Left ventricle myocardium inferior (tissue), 1 donor: ENCODE data around the gene FGFBP1. TPM values are rescaled to one million over a fixed set of nuclear protein-coding genes. Genes with fewer than 3 reads are reported as not detected.

Experiments used
- DNase-seq: peaks from one replicate; pipeline ENCODE4 v3.0.0-alpha.2; 2020
- H3K27ac ChIP-seq: fragments of 200-600 bp; replicated peaks from 2 replicates; pipeline ENCODE4 v1.8.0; 2021
- H3K27me3 ChIP-seq: fragments of 200-600 bp; 2 replicates; pipeline ENCODE4 v1.8.0; 2021; ENCODE audit warnings: low read depth
- H3K36me3 ChIP-seq: fragments of 200-600 bp; 2 replicates; pipeline ENCODE4 v1.8.0; 2021
- H3K4me1 ChIP-seq: fragments of 200-600 bp; 2 replicates; pipeline ENCODE4 v1.8.0; 2021
- H3K4me3 ChIP-seq: fragments of 200-600 bp; 2 replicates; pipeline ENCODE4 v1.8.0; 2021; ENCODE audit warnings: mild to moderate bottlenecking, moderate library complexity
- H3K9me3 ChIP-seq: fragments of 200-600 bp; replicated peaks from 2 replicates; pipeline ENCODE4 v1.8.0; 2021
- CTCF ChIP-seq: fragments of 200-600 bp; IDR thresholded peaks from 2 replicates; pipeline ENCODE4 v1.8.0; 2021; ENCODE audit warnings: antibody characterized with exemption, mild to moderate bottlenecking, borderline replicate concordance
- intact Hi-C: fragments of 100-400 bp; cut with micrococcal nuclease; formaldehyde crosslinking; loops from one replicate; pipeline ENCODE4 v1.11.0; 2022
- total RNA-seq: library from RNA; stranded (reverse); fragmentation: NEBNext Ultra II Directional; extraction: Animal tissue kit (Norgen Biotek cat#: 25700); gene quantifications from one replicate; pipeline ENCODE4 v1.2.1, GENCODE V29; 2021
- donor health status: DM: no; HTN: yes; CAD: no; lungs with severe emphysema.

FGFBP1 gene
- total RNA-seq, 1 donor from 2014 or later: not detected

GRCh38 chr4:15935504-15936402 lies 2.8 kb downstream of the FGFBP1 start:
- Histone ChIP-seq H3K4me3 (no peak overlapping the region), H3K27ac (no peak overlapping the region), H3K36me3 (no peaks in the 10 kb centered on the region), H3K9me3 (no peaks in the 10 kb centered on the region), H3K27me3 (peaks cover 81% of the 10 kb centered on the region), H3K4me1 (no peaks in the 10 kb centered on the region)
- intact Hi-C loops: no loop called here
- DNase-seq: no peak
- TF ChIP-seq CTCF: no peak

GRCh38 chr4:15934259-15934658 lies 4.3 kb downstream of the FGFBP1 start:
- DNase-seq: no peak
- no peaks in the 10 kb centered on the region for H3K9me3 ChIP-seq
- H3K27me3 ChIP-seq: peaks cover 77% of the 10 kb centered on the region
- no peak for TF ChIP-seq CTCF
- H3K36me3 ChIP-seq: no peaks in the 10 kb centered on the region
- H3K27ac ChIP-seq: no peak overlapping the region
- no peak overlapping the region for H3K4me3 ChIP-seq
- intact Hi-C loops: no loop called here
- no peaks in the 10 kb centered on the region for H3K4me1 ChIP-seq

- intact Hi-C loops: no loop called here
- peaks cover 64% of the 10 kb centered on the region for H3K27me3 ChIP-seq
- H3K27ac ChIP-seq: no peak overlapping the region
- no peaks in the 10 kb centered on the region for H3K4me1 ChIP-seq
- H3K9me3 ChIP-seq: no peaks in the 10 kb centered on the region
- no peak for TF ChIP-seq CTCF
- H3K4me3 ChIP-seq: no peak overlapping the region
- DNase-seq: no peak
- H3K36me3 ChIP-seq: no peaks in the 10 kb centered on the region
Measured at GRCh38 chr4:15931451-15932210, 6.9 kb downstream of the FGFBP1 start.

GRCh38 chr4:15930314-15930713 lies 8.2 kb downstream of the FGFBP1 start:
- Histone ChIP-seq H3K4me1 (no peaks in the 10 kb centered on the region), H3K36me3 (no peaks in the 10 kb centered on the region), H3K4me3 (no peak overlapping the region), H3K9me3 (no peaks in the 10 kb centered on the region), H3K27ac (no peak overlapping the region), H3K27me3 (peaks cover 64% of the 10 kb centered on the region)
- intact Hi-C loops: no loop called here
- no peak for TF ChIP-seq CTCF
- no peak for DNase-seq

GRCh38 chr4:15929540-15929939 lies 9.0 kb downstream of the FGFBP1 start:
- Histone ChIP-seq H3K27ac (no peak overlapping the region), H3K9me3 (no peaks in the 10 kb centered on the region), H3K27me3 (peaks cover 60% of the 10 kb centered on the region), H3K4me1 (no peaks in the 10 kb centered on the region), H3K4me3 (no peak overlapping the region), H3K36me3 (no peaks in the 10 kb centered on the region)
- DNase-seq: no peak
- no peak for TF ChIP-seq CTCF
- intact Hi-C loops: no loop called here
